C1 segment of cervical spinal cord (tissue), 14 donors: ENCODE data around the gene THRB.
"Not testable (repeated sequence)": the region's sequence is repeated elsewhere in the genome, so short reads cannot be mapped to it uniquely, and the experiment has no call there.

Source experiments
- DNase-seq, 14 donors: peaks; one replicate each; lab custom pipeline; 2025; lab: John Stamatoyannopoulos, UW

Gene THRB

DNA sequence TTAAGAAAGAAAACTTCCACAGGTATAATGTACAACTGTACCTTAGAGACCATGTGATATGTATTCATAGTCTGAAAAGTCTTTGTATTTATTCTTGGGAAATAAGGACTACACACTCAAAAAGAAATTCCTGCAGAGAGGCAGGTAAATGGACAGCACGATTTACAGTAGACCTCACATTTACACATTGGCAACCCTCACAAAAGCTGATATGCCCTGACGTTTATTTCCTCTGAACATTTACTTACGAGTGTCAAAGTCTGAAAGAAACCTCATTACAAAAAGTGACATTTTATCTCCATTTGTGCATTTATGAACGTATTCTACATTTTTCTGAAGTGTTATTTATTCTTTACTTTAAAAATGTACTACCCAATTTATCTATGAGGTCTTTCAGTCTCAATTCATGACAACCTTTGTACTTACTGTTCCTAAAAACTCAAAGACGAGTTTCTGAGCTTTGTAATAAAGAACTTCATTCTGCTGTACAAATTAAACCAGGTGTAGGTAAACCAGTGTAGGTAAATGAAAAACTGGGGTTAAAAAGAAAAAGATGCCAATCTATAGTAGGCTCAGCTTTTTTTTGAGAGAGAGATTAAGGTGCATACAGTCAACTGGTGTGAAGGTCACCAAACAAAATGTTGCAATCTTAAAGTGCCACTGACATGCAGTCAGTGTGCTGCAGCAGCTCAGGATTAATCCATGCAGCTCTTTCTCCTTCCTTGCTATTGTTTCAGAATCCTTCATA lies 44.3 kb downstream of the THRB start:
- DNase-seq = no peak

DNA sequence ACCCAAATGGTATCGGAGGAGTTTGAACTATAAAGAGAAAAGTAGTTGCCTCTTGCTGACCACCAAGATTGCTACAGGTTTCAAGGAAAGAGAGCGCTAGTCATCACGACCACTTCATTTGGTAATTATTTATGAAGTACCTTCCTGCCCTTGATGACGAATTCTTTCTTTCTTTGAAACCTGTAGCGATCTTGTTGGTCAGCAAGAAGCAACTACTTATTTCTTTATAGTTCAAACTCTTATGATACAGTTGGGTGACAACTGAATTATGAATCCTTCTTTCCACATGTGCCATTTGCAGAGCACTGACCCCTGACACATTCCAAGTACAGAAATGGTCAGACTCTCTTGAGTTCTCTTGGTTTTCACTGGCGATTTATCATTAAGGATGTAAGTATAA lies 46.8 kb downstream of the THRB start:
- no peak for DNase-seq

DNA sequence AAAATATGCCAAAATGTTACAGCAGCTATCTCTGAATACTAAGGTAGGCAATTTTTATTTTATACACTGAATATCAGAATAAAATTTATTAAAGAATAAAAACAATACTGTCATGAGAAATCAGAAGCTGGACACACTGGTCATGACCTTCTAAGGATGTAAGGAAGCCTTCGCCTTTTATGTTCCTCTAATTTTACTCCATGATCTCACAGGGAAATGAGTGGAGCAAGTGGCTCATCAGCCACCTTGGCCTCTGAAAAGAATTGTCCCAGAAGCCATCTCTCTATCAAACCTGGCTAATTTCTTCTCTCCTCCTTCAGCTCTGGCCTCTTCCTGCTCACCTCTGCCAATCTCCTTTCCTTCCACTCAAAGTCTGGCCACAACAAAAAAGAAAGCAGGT lies 48.6 kb downstream of the THRB start:
- DNase-seq = no peak

DNA sequence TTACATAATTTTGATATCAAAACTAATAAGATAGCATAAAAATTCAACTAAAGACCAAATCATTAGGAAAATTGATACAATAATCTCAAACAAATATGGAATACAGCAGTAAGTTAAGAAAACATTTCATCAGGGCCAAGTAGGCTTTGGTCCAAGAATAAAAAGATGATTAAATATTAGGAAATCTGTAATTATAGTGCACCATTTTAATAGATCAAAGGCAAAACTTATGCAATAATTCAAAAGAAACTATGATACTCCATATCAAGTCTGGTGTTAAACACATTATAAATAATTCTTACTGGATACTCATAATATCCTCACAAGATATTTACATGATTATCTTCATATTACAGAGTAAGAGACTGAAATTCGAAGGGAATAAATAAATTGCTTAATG lies 51.2 kb downstream of the THRB start:
- no peak for DNase-seq

DNA sequence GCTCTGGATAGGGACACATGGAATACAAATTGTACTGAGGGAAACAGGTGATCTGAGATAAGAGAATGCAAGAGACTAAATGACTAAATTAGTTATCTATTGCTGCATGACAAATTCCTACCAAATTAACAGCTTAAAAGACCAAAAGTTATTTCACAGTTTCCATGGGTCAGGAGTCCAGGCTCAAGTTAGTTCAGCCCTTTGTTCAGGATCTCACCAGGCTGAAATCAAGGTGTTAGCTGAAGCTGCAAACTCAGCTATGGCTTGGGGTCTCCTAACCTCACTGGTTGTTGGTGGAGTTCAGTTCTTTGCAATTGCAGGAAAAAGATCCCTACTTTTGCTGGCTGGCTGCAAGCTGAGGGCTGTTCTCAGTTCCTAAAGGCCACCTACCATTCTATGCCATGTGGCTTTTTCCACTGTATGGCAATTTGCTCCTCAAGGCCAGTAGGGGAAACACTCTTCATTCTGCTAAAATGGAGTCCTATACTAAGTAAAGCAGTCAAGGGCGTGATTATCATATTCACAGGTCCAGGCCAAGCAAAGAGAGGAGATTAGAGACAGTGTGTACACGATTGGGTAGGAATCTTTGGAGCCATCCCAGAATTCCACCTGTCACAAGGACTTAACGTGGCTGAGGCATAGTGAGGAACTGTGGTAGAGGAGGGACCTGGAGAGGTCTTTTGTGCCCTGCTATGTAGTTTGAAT lies 53.7 kb downstream of the THRB start:
- no peak for DNase-seq

DNA sequence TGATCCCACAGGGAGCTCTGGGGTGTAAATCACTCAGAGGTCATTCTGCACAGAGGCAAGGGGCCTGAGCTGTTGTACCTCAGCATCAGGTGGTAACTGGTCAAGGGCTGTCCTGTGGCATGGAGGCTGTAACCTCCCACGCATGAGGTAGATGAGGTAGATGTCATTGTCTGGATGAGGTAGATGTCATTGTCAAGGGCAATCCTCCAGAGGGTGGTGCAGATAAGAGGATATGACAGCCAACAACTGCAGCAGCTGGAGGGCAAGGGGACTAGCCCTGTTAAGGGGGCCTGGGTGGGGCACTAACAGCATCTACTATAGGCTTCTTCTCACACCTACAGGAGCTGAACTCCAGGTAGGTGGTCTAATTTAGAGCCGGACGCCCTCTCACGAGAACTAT lies 55.6 kb downstream of the THRB start:
- DNase-seq = no peak

DNA sequence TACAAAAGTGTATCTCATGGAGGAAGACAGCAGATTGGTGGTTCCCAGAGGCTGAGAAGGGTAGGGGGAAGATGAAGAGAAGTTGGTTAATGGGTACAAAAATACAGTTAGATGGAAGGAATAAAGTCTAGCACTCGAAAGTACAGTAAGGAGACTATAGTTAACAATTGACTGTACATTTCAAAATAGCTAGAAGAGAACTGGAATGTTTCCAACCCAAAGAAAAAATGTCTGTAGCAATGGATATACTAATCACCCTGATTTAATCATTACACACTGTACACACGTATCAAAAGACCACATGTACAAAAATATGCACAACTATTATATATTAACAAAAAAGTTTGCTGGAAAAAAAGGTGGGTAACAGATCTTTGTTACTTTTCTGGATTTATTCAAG lies 57.3 kb downstream of the THRB start:
- no peak for DNase-seq

DNA sequence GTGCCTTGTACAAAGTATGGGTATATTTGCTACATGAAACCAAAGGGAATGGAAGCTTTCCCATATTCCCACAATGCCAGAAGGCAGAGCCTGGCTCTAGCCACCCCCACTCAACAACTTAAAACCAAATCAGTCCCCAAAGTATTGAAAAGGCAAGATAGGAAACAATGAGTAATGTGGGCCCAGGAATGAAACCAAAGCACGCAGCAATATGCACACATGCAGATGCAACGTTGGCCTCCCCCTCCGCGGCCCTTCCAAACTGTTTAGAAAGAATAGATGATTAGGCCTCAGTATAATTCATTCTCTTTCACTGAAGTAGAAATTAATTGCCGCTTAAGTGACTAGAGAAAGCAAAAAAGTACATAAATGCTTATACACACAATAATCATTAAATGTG lies 59.1 kb downstream of the THRB start:
- DNase-seq = no peak

DNA sequence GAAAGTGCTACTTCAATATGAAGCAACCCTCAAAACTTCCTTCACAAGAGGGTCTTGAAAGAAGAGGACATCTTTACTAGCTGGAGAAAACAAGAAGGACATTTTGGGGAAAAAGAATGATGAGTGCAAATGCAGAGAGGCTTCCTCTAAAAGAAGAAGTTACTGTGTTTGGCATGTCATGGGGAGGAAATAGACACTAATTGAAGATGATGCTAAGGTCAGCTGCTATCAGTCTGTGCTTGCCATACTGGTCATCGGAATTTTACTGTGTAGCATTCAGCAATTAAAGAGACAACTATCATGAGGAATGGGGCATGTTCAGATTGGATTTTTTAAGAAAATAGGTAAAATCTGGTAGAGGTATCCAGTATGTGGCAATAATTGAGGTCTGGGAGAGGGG lies 60.0 kb downstream of the THRB start:
- no peak for DNase-seq

DNA sequence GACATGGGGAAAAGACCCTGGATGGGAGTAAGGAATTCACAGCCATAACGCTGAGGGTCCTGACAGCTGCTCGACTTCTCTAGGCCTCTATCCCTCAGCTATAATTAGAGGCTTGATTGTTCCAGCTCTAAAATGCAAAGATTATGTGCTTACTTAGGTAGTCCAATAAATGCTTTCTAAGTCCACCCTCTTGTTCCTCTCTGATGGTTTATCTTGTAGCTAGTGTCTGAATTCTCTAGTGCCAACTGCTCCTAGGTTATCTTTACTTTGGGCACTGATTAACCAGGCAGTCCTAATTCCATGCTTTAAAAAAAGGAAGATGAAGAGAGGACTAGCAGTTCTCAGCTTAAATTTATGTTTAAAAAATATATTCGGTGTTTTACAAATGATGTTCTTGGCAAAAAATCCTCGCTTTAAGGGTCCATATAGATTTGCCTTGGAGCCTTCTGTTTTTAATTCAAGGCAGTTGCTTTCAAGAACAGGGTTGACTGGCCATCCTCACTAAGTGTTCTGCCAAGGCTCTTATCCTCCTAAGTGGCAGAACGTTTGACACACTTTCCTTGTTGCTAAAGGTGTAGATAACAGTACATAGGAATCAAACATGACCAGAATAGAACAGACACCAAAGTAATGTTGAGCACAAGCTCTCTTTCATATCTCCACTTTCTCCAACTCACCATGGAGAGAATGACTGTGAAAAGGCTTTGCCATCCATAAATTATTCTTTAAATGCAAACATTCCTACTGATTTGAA lies 60.6 kb downstream of the THRB start:
- no peak for DNase-seq

DNA sequence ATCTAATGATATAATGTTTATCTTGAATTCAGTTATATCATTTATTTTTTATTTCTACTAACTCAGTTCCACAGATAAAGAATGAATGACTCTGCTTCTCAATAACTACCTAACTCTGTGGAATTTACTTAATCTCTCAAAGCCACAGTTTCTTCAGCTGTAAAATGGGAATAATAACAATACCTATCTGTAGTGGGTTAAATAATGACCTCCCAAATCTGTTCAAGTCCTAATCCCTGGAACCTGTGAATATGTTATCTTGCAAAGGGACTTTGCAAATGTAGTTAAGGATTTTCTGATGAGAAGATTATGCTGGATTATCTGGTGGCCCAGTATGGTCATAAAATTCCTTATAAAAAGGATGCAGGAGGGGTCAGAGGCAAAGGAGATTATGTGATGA lies 61.7 kb downstream of the THRB start:
- DNase-seq = no peak

DNA sequence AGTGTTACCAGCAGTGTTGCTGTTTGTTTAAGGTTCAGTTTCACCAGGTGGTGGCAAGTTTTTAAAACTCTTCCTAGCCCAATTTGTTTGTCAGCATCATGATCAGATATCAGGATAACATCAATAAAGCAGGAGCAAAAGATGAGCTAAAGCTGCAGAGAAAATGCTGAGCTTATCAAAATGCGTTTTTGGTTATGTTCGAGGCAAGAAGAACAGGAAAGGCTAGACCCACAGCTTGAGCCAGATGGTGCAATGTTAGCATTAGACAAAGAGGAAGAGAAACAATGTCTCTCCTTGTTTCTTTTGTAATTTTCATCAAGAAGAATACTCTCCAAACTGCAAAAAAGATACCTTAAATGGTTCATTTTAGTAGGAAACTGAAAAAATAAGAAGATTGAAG lies 66.2 kb downstream of the THRB start:
- no peak for DNase-seq

DNA sequence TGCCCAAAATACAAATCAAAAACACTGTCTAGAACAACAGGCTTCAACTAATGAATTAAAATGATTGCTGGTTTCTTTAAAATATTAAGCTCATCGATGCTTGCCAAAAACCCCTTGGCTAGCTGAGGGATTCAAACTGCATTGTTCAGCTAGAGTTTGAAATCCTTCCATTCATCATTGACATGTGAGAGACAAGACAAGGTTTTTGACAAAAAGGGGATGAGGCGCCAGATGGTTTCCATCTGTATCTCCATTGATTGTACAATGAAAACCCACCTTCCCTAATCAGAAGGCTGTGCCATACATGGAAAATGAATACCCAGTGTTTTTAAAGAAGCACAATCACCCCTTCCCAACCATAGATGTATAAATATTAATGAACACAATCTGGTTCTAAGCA lies 67.8 kb downstream of the THRB start:
- no peak for DNase-seq

DNA sequence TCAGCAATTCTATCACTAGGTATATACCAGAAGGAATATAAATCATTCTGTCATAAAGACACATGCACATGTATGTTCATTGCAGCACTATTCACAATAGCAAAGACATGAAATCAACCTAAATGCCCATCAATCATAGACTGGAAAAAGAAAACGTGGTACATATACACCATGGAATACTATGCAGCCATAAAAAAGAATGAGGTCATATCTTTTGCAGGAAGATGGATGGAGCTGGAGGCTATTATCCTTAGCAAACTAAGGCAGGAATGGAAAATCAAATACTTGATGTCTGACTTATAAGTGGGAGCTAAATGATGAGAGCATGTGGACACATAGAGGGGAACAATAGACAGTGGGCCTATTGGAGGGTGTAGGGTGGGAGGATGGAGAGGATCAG lies 73.8 kb downstream of the THRB start:
- DNase-seq = not testable (repeated sequence)

DNA sequence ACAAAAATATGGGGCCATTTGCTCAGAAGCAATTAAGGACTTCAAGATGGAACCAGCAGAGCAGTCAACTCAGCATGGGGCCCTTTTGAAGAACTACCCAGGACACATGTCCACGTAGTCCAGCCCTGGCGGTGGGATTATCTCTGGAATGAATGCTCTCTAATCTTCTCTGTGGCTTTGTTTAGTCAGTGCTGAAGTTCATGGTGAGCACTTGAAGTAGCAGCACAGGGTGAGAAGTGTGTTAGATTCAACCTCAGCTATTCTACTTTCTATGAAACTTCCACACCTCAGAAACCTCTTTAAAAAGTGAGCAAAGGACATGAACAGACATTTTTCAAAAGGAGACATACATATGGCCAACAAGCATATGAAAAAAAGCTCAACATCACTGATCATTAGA lies 74.4 kb downstream of the THRB start:
- no peak for DNase-seq

DNA sequence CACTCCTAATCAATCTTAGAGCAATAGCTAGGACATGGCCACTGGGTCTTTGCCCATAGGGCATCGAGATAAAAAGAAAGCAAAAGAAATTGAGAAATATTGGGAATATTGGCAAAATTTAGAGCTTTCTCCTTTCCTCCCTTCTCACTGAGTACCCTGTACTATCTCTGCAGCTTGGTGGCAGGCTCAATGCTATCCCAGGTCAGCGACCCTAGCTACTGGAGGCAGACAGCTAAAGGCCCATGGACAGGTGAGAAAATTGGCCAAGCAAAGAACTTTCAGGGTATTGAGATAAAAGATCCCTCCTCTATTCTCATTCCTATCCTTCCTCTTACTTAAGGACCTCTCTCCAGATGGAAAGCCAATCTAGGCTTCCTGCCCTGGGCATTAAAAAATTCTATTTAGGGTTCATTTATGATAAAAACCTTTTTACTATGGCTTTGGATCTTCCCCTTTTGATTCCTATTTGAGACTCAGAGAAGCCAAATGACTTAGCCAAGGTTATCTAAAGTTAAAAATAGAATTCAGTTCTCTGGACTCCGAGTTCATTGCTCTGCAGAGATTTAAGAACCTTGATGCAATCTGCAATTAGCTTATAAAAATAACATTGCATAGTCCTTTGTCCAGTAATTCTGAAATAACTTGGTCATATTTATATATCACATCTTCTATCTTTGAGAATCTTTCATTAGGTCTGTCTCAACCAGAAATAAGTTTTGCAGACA lies 75.4 kb downstream of the THRB start:
- DNase-seq = no peak

DNA sequence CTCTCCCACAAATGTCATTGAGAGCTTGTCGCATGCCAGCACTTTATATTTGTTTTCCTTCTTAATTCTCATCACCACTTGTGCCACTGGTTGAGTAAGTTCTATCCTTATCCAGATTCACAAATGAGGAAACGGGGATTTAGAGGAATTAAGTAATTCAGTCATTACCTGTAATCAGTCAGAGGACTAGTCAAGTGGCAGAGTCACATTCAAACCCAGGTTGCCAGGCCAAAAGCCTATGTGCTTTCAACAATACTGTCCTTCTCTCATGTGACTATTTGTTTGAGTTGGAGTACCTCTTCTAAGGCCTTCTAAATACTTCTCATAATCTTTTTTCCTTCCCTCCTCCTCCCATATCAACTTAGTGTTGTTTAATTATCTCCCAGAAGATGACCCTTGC lies 76.9 kb downstream of the THRB start:
- DNase-seq = no peak

DNA sequence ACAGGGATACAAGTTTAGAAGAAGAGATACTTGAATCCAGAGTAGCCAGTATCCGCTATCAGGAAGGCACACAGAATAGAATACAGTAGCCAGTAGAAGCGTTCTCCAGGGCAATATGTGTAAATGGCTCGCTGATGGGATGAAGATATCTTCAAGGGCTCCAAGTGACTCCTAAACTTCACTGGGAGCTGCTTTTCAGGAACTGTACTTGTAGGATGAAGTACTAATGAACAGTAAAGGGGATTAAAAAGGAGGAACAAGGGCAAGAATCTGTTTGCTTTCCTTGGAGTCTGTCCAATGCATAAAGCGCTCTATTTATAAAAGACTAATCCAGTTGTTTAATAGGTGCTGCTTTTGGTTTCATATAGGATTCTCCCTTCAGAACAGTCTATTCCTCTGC lies 78.4 kb downstream of the THRB start:
- DNase-seq = no peak

DNA sequence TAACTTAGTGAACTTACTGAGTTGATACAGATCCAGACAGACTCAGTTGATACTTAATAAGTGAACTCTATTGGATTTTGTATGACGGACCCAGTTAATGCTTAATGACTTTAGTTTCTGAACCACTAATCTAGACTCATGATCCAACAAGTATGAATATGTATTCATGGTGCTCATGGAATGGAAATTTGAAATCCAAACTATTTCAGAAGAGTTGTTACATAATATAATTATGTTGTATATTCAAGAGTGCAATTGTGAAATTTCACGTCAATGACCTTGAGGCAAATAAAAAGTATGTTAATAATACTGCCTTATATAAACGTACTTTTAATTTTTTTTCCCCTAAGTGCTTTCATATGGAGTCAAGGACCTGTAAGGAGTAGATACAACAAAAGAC lies 78.8 kb downstream of the THRB start:
- DNase-seq = no peak

DNA sequence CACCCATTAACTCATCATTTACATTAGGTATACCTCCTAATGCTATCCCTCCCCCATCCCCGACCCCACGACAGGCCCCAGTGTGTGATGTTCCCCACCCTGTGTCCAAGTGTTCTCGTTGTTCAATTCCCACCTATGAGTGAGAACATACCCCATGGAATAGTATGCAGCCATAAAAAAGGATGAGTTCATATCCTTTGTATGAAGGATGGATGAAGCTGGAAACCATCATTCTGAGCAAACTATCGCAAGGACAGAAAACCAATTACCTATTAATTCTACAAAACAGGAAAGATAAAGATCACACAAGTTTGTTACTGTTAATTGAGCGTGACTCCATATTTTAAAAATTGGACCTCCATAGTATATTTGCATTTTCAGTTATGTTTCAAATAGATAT lies 81.0 kb downstream of the THRB start:
- not testable (repeated sequence) for DNase-seq

DNA sequence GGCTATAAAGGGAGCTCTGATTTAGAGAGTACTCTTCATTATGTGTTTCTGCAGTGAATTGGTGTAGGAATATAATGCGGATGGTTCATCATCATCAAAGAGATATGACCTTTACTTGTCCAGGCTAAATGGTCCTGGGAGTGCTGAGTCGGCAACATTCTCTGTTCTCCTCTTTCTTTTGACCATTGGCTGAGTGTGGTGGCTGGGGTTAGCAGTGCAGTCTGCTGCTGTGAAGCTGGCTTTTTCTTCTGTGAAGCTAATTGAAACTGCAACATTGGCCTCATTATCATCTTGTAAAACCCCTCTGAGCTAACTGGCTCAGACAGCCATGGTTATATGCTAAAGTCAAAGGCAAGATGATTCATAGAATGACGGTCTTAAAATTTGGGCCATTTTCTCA lies 83.8 kb downstream of the THRB start:
- DNase-seq = peak in 1 of 14 donors; percentile 3
